Lower lobe of right lung (tissue), 2 donors: ENCODE results near the gene TNFRSF9. TPM values are rescaled to one million over a fixed set of nuclear protein-coding genes. Genes with fewer than 3 reads are reported as not detected.
"Not testable (repeated sequence)": the region's sequence is repeated elsewhere in the genome, so short reads cannot be mapped to it uniquely, and the experiment has no call there.

Source experiments
- ATAC-seq, 2 donors: fragments of 200-7000 bp; cut with Tn5 transposase; one replicate each; pipeline ENCODE4 v1.9.1; 2020 to 2022; ENCODE audit warnings: mild to moderate bottlenecking in 2 of 2, moderate library complexity in 2 of 2
- DNase-seq: peaks from one replicate; pipeline ENCODE4 v3.0.0-alpha.2; 2020
- H3K27ac ChIP-seq: fragments of 200-600 bp; one replicate; pipeline ENCODE4 v1.8.0; 2022
- H3K27me3 ChIP-seq: fragments of 200-600 bp; one replicate; pipeline ENCODE4 v1.8.0; 2022; ENCODE audit warnings: low read depth
- H3K36me3 ChIP-seq: fragments of 200-600 bp; one replicate; pipeline ENCODE4 v1.8.0; 2022; ENCODE audit warnings: mild to moderate bottlenecking
- H3K4me1 ChIP-seq: fragments of 200-600 bp; one replicate; pipeline ENCODE4 v1.8.0; 2022
- H3K4me3 ChIP-seq: fragments of 200-600 bp; one replicate; pipeline ENCODE4 v1.8.0; 2022; ENCODE audit warnings: mild to moderate bottlenecking
- H3K9me3 ChIP-seq: fragments of 200-600 bp; one replicate; pipeline ENCODE4 v1.8.0; 2022
- CTCF ChIP-seq: fragments of 200-600 bp; IDR thresholded peaks from one replicate; pipeline ENCODE4 v1.8.0; 2022; ENCODE audit warnings: antibody characterized with exemption, mild to moderate bottlenecking
- intact Hi-C: fragments of 100-400 bp; cut with DNase I; formaldehyde crosslinking; loops from one replicate; pipeline ENCODE4 v1.11.0; 2022
- total RNA-seq: library from RNA; stranded (reverse); fragmentation: NEBNext Ultra II Directional; extraction: Animal tissue kit (Norgen Biotek cat#: 25700); gene quantifications from one replicate; pipeline ENCODE4 v1.2.1, GENCODE V29; 2021
- donor health status: DM: no; HTN: yes; CAD: no; lungs with severe emphysema.

The TNFRSF9 gene
- total RNA-seq, 1 donor from 2014 or later, result 0.47 TPM

GRCh38 chr1:7922301-7922700, 18.3 kb downstream of the TNFRSF9 start:
- H3K9me3 ChIP-seq, result no peaks in the 10 kb centered on the region
- no peak for DNase-seq
- TF ChIP-seq CTCF, result no peak
- ATAC-seq, result no peak
- H3K27ac ChIP-seq, result no peak overlapping the region
- H3K4me3 ChIP-seq, result no peak overlapping the region
- H3K27me3 ChIP-seq, result peaks cover 5% of the 10 kb centered on the region
- H3K4me1 ChIP-seq, result no peaks in the 10 kb centered on the region
- no peaks in the 10 kb centered on the region for H3K36me3 ChIP-seq
- intact Hi-C loops, result no loop called here

DNA sequence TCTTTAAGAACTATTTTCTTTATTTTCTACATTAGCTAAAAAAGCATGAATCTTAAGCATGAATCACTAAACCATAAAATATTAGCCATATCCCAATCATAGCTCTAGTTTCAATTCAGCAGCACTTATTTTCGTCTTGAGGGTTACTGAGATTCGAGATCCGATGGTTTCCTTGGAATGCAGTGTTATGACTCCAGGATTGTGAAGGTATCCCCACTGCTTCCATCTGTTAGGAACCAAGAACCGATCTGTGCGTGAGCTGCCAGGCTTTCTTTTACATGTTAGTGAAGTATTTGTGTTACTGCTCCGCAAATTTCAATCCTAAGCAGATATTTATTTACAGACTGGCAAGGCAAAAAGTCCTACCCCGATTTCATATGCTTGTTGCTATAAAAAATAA, 18.8 kb downstream of the TNFRSF9 start:
- H3K27me3 ChIP-seq, result peaks cover 7% of the 10 kb centered on the region
- no peak for ATAC-seq
- no peak for TF ChIP-seq CTCF
- no peak overlapping the region for H3K4me3 ChIP-seq
- H3K9me3 ChIP-seq, result no peaks in the 10 kb centered on the region
- no peaks in the 10 kb centered on the region for H3K4me1 ChIP-seq
- no peak overlapping the region for H3K27ac ChIP-seq
- H3K36me3 ChIP-seq, result no peaks in the 10 kb centered on the region
- DNase-seq, result no peak
- intact Hi-C loops, result no loop called here

GRCh38 chr1:7919880-7920279, 20.8 kb downstream of the TNFRSF9 start:
- no peak overlapping the region for H3K27ac ChIP-seq
- TF ChIP-seq CTCF, result no peak
- no peaks in the 10 kb centered on the region for H3K4me1 ChIP-seq
- peaks cover 4% of the 10 kb centered on the region for H3K27me3 ChIP-seq
- H3K9me3 ChIP-seq, result no peaks in the 10 kb centered on the region
- ATAC-seq (no peak), DNase-seq (no peak)
- intact Hi-C loops, result no loop called here
- no peaks in the 10 kb centered on the region for H3K36me3 ChIP-seq
- H3K4me3 ChIP-seq, result no peak overlapping the region

DNA sequence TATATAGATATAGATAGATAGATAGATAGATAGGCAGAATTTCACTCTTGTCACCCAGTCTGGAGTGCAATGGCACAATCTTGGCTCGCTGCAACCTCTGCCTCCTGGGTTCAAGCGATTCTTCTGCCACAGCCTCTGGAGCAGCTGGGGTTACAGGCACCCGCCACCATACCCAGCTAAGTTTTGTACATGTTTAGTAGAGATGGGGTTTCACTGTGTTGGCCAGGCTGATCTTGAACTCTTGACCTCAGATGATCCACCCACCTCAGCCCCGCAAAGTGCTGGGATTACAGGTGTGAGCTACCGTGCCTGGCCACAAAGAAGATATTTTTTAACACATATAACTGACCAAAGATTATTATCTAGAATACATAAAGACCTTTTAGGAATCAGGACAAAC, 22.7 kb downstream of the TNFRSF9 start:
- intact Hi-C loops, H3K4me3 ChIP-seq, ATAC-seq, H3K9me3 ChIP-seq, H3K4me1 ChIP-seq, DNase-seq, H3K27me3 ChIP-seq, H3K27ac ChIP-seq, H3K36me3 ChIP-seq: not testable (repeated sequence)

DNA sequence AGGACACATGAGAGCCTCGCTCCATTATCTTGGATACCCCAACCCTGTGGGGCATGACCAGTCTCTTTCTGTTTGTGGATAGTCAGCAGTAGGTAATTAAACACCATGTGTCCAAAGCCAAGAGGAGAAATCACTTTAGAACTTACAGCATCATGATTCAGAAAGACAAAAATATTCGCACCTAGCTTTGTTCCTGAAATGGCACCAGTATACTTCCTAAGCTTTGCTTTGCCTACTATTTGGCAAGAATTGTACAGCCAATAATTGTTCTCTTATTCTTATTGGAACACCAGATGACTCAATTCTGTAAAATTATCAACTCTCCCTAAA, 24.2 kb downstream of the TNFRSF9 start:
- DNase-seq (no peak), ATAC-seq (no peak)
- TF ChIP-seq CTCF, result no peak
- intact Hi-C loops, result no loop called here
- Histone ChIP-seq H3K27ac (no peak overlapping the region), H3K4me1 (no peaks in the 10 kb centered on the region), H3K4me3 (no peak overlapping the region), H3K27me3 (peaks cover 4% of the 10 kb centered on the region), H3K9me3 (no peaks in the 10 kb centered on the region), H3K36me3 (no peaks in the 10 kb centered on the region)

DNA sequence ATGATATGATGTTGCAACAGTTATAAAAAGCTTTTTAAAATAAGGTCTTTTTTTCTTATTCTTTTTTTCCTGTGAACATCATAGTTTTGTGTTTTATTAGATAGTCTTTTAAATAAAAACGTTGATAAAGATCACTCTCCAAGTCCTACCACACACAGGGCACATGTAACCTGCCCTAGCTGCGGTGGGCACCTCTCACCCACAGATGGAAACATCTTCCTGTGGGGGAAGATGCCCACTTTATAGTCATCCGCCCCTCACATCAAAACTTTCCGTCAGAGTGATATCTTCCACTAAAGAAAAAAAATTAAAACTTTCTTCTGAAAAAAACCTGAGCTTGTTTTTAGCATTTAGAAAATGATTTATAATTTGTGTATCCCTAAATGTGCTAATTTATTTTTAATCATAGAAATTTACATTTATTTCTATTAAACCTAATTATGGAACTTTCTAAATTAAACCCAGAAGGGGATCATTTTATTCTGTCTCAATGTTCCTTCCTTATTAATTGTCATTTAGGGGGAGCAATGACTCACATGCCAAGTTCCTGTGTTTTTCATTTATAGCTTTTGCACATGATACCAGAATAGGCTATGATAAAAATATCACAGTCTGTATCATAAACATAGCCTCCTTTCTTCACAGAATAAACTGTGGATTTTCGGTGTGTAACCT, 24.7 kb downstream of the TNFRSF9 start:
- Histone ChIP-seq H3K4me1 (no peaks in the 10 kb centered on the region), H3K4me3 (no peak overlapping the region), H3K36me3 (no peaks in the 10 kb centered on the region), H3K27ac (no peak overlapping the region), H3K27me3 (peaks cover 4% of the 10 kb centered on the region), H3K9me3 (no peaks in the 10 kb centered on the region)
- no peak for TF ChIP-seq CTCF
- intact Hi-C loops, result no loop called here
- ATAC-seq, result no peak
- DNase-seq, result no peak
